ENCODE results near the gene ATF7.

- TF ChIP-seq CTCF (IDR thresholded peaks at IDR 0.05; ENCODE audit: low read depth, low read length) (no peak), MAX (IDR thresholded peaks at IDR 0.05; ENCODE audit: low read depth, low read length) (no peak), POLR2A (IDR thresholded peaks at IDR 0.05; ENCODE audit: extremely low read depth, insufficient read length) (no peak)
Measured at GRCh38 chr12:53478865-53479264, 147.3 kb downstream of the ATF7 start.
